ENCODE results near the gene PPP2R2B. TPM values are rescaled to one million over a fixed set of nuclear protein-coding genes. Genes with fewer than 3 reads are reported as not detected.

The PPP2R2B gene
- total RNA-seq, 2 donors from 2014 or later: 6.9 to 12.1 TPM

DNA sequence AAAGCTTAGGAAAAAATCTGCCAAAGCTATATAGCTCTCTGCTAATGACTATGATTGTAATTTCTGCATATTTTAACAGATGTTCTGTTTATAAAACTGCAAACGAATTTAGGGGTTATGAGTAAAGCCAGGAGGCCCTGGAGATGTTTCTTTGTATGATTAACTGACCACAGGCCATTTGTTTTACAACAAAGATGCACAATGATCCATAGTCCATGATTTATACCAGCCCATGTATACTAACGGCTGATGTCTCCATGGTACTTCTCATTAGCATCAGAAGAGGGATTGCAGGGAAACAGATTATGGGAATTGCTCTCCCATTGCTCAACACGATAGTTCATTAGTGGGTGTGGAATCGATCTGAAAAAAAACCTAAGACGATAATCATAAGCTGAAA lies 78.9 kb downstream of the PPP2R2B start:
- no peaks in the 10 kb centered on the region for H3K9me3 ChIP-seq (ENCODE audit: control insufficient read depth, low read length, poor library complexity, severe bottlenecking)
- H3K27ac Mint-ChIP-seq: no peak overlapping the region
- DNase-seq: no peak
- H3K27me3 Mint-ChIP-seq: no peaks in the 10 kb centered on the region
- H3K4me1 Mint-ChIP-seq: peaks cover 13% of the 10 kb centered on the region
- no peaks in the 10 kb centered on the region for H3K36me3 Mint-ChIP-seq (ENCODE audit: low read depth)
- no peak overlapping the region for H3K4me3 Mint-ChIP-seq
- ATAC-seq: no peak

DNA sequence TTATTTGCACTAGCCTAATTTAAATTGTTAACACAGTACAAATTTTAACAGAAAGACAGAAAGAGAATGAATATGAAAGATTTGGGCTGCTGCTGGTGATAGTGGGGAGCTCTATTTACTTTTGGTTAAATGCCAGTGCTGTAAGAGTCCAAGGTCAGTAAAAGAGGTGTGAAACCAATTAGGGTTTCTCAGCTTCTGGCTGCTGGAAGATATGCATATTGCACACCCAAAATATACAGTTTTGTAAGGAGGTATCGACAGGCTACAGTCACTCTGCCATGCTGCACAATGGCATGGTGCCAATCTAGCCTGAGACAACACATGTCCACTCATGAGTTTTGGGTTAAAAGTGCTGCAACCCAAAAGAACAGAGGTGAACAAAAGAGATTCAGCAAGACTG lies 79.3 kb downstream of the PPP2R2B start:
- no peak for ATAC-seq
- H3K36me3 Mint-ChIP-seq (ENCODE audit: low read depth): no peaks in the 10 kb centered on the region
- no peak overlapping the region for H3K27ac Mint-ChIP-seq
- H3K4me3 Mint-ChIP-seq: no peak overlapping the region
- no peak for DNase-seq
- H3K9me3 ChIP-seq (ENCODE audit: control insufficient read depth, low read length, poor library complexity, severe bottlenecking): no peaks in the 10 kb centered on the region
- no peaks in the 10 kb centered on the region for H3K27me3 Mint-ChIP-seq
- peaks cover 15% of the 10 kb centered on the region for H3K4me1 Mint-ChIP-seq

DNA sequence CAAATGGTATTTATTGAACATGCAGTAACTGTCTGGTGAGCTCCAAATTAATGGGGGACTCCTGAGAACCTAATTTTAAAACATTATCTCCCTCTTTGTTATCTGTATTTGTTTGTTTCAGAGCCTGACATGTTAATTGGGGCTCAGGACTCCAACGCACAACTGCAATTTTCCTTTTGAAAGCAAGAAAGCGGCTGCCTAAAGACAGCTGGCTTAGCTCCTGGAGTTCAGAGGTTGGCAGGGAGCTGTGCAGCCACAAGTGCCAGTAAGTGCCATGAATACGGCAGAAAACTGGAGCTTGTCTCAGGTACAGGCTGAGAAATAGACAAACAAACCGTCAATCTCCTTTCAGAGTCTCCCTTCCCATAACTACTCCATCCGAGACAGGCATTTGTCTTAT lies 80.9 kb downstream of the PPP2R2B start:
- no peaks in the 10 kb centered on the region for H3K27me3 Mint-ChIP-seq
- ATAC-seq (no peak), DNase-seq (no peak)
- no peaks in the 10 kb centered on the region for H3K9me3 ChIP-seq (ENCODE audit: control insufficient read depth, low read length, poor library complexity, severe bottlenecking)
- peaks cover 23% of the 10 kb centered on the region for H3K4me1 Mint-ChIP-seq
- no peak overlapping the region for H3K27ac Mint-ChIP-seq
- no peak overlapping the region for H3K4me3 Mint-ChIP-seq
- no peaks in the 10 kb centered on the region for H3K36me3 Mint-ChIP-seq (ENCODE audit: low read depth)

DNA sequence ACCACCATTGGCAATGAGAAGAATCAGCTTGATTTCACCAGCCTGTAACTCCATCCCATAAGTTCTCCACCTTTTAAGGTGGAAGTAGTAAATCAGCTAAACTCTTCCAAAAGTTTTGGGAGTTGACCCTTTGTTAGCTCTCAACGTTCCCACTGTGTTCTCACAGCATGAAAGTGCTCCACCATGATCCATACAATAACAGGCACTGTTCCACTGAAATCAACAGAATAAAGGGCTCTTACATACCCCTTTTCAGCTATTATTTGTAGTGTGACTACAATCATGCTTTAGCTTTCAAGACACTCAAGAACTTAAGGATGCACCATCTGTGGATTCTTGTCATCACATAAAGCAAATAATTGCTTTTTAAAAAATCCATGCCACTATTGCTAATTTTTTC lies 81.6 kb downstream of the PPP2R2B start:
- no peak overlapping the region for H3K4me3 Mint-ChIP-seq
- no peaks in the 10 kb centered on the region for H3K9me3 ChIP-seq (ENCODE audit: control insufficient read depth, low read length, poor library complexity, severe bottlenecking)
- no peaks in the 10 kb centered on the region for H3K36me3 Mint-ChIP-seq (ENCODE audit: low read depth)
- ATAC-seq (no peak), DNase-seq (no peak)
- H3K4me1 Mint-ChIP-seq: peaks cover 26% of the 10 kb centered on the region
- no peaks in the 10 kb centered on the region for H3K27me3 Mint-ChIP-seq
- no peak overlapping the region for H3K27ac Mint-ChIP-seq

DNA sequence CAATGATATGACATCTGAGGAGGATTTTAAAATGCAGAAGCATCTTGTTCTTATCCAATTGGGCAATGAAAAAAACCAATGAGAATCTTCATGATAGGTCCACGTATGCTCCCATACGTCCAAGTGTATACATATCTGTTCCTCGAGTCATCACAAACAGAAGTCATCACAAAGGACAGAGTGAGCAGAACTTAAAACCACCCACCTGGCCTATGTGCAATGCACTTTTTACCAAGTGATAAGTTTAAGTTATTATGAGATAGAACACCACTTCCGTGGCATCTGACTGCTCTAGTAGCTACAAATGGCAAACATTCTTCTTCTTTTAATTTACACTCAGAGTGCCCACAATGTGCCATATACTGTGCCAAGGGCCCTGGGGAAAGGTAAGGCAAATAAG lies 82.4 kb downstream of the PPP2R2B start:
- no peaks in the 10 kb centered on the region for H3K27me3 Mint-ChIP-seq
- no peaks in the 10 kb centered on the region for H3K36me3 Mint-ChIP-seq (ENCODE audit: low read depth)
- DNase-seq (no peak), ATAC-seq (no peak)
- peaks cover 26% of the 10 kb centered on the region for H3K4me1 Mint-ChIP-seq
- H3K27ac Mint-ChIP-seq: no peak overlapping the region
- no peak overlapping the region for H3K4me3 Mint-ChIP-seq
- H3K9me3 ChIP-seq (ENCODE audit: control insufficient read depth, low read length, poor library complexity, severe bottlenecking): no peaks in the 10 kb centered on the region

DNA sequence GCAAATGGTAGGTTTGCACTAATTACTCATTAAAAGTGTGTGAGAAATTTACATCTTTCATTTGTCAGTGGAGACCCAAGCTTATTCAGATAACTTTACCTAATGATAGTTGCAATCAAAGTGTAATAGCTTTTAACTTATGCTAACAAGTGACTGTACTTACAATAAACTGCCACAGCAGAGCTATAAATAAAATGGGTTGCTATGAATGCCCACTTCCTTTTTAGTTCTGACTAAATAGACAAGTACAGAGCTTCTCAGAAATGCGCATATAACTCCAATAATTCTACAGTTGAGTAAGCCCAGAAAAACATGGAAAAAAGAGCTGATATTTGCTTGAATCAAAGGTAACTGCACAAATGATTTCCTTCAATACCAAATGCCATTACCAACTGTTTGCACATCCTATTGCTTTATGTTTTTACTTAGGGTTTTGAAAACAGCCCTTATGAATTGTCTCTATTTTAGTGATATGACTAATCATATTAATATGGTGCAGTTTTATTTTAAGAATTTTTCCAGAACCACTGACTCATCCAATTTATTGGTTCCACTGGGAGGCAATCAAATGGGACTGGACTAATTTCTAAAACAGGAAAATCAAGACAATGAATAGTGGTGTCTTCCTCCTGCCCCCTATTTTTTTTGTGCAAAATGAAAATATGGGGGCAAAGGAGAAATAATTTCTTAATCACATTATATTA lies 84.1 kb downstream of the PPP2R2B start:
- H3K9me3 ChIP-seq (ENCODE audit: control insufficient read depth, low read length, poor library complexity, severe bottlenecking): no peaks in the 10 kb centered on the region
- H3K4me3 Mint-ChIP-seq: no peak overlapping the region
- H3K27ac Mint-ChIP-seq: no peak overlapping the region
- no peaks in the 10 kb centered on the region for H3K36me3 Mint-ChIP-seq (ENCODE audit: low read depth)
- no peak for ATAC-seq
- DNase-seq: no peak
- H3K4me1 Mint-ChIP-seq: peaks cover 24% of the 10 kb centered on the region
- H3K27me3 Mint-ChIP-seq: no peaks in the 10 kb centered on the region

DNA sequence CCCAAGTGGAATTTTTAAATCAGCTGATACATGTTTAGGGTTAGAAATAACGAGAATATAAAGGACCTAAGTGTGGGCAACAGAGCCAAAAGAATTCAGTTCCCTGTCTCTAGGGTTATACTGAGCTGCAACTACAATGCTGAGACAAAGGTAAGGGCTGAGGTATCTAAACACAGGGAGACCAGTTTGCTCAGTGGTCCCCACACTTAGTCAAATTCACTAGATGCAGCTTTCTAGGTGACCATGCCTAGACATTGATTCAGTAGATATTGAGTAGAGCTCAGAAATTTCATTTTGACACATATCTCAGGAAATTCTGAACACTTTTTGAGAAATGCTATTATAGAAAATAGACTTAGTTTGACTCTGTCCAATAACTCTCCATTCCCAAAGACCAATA lies 84.8 kb downstream of the PPP2R2B start:
- no peak overlapping the region for H3K4me3 Mint-ChIP-seq
- H3K9me3 ChIP-seq (ENCODE audit: control insufficient read depth, low read length, poor library complexity, severe bottlenecking): no peaks in the 10 kb centered on the region
- H3K27ac Mint-ChIP-seq: no peak overlapping the region
- H3K4me1 Mint-ChIP-seq: peaks cover 23% of the 10 kb centered on the region
- ATAC-seq (no peak), DNase-seq (no peak)
- H3K36me3 Mint-ChIP-seq (ENCODE audit: low read depth): no peaks in the 10 kb centered on the region
- H3K27me3 Mint-ChIP-seq: no peaks in the 10 kb centered on the region

DNA sequence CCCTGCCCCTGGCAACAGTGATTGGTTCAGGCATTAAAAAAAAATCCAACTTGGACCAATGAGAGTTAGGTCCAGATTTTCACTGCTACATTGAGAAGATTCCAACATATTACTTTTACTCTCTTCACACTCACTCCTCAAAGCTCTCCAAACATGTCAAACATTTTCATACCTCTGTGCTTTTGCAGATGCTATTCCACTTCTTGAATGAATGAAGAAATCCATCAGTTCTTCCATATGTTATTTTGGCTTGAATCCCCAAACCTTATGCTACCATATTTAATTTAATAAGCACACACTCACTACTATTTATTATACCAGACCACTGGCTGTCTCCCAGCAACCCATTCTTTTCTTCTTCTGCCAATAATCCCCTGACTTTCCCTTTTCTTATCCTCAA lies 87.1 kb downstream of the PPP2R2B start:
- H3K4me1 Mint-ChIP-seq: peaks cover 27% of the 10 kb centered on the region
- ATAC-seq: no peak
- no peaks in the 10 kb centered on the region for H3K9me3 ChIP-seq (ENCODE audit: control insufficient read depth, low read length, poor library complexity, severe bottlenecking)
- H3K36me3 Mint-ChIP-seq (ENCODE audit: low read depth): no peaks in the 10 kb centered on the region
- H3K27ac Mint-ChIP-seq: no peak overlapping the region
- no peak for DNase-seq
- H3K27me3 Mint-ChIP-seq: no peaks in the 10 kb centered on the region
- no peak overlapping the region for H3K4me3 Mint-ChIP-seq

DNA sequence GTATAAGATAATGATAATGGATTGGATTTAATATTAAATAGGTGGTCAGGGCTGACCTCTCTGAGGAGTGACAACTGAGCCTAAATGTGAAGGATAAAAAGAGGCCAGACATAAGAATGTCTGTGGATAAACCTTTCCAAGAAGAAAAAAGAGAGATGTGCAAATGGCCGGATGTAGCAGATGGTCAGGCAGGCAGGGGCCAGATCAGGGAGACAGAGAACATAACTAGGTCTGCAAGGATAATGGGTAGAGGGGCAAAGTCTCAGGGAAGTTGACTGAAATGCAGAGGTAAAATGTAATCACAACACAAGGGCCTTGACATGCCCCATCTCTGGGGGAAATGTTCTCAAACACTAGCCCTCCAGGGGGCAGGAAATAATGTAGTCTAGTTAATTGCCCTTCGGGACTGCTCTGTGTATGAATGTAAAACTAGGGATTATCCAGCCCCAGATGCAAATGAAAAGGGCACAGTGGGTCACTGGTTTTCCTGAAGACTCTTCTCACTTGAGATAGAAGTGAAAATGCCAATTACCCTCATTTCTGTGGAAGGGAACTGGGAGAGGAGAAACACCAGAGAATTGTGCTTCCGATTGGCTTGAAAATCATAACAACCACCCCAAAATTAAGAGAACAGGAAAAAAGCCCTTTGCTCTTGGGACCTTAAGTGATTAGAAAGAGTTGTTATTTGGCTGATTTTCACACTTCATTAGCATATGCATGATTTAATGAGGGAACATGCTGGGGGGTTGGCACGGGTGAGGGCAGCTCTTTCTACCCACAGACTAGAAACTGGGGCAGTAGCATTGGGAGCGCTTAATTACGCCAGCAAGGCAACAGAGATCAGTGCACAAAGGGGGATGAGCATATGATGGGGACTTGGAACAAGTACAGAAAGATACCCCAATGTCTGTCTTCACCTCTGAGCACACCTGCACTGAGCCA lies 88.6 kb downstream of the PPP2R2B start:
- H3K9me3 ChIP-seq (ENCODE audit: control insufficient read depth, low read length, poor library complexity, severe bottlenecking): no peaks in the 10 kb centered on the region
- no peak overlapping the region for H3K4me3 Mint-ChIP-seq
- H3K4me1 Mint-ChIP-seq: peaks cover 23% of the 10 kb centered on the region
- no peak overlapping the region for H3K27ac Mint-ChIP-seq
- H3K27me3 Mint-ChIP-seq: no peaks in the 10 kb centered on the region
- no peak for DNase-seq
- ATAC-seq: no peak
- no peaks in the 10 kb centered on the region for H3K36me3 Mint-ChIP-seq (ENCODE audit: low read depth)

DNA sequence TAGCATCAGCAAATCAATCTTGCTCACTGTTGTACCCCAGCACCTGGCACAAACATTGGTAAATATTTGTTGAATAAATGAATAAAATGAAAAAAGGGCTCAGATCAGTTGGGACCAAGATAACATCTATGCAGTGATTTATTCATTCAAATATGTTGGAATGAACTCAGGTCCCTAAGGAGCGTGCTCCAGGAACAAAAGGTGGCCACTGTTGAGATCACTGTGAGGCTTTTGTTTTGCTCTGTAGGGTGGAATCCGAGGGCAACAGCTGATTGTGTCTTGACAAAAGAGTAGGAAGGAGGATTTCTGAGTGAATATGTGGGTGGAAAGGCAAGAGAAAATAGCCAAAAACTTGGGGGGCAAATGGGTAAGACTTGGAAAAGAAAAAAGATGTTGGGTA lies 89.7 kb downstream of the PPP2R2B start:
- H3K9me3 ChIP-seq (ENCODE audit: control insufficient read depth, low read length, poor library complexity, severe bottlenecking): no peaks in the 10 kb centered on the region
- ATAC-seq (no peak), DNase-seq (no peak)
- H3K36me3 Mint-ChIP-seq (ENCODE audit: low read depth): no peaks in the 10 kb centered on the region
- H3K4me3 Mint-ChIP-seq: no peak overlapping the region
- H3K27ac Mint-ChIP-seq: no peak overlapping the region
- no peaks in the 10 kb centered on the region for H3K27me3 Mint-ChIP-seq
- peaks cover 18% of the 10 kb centered on the region for H3K4me1 Mint-ChIP-seq

DNA sequence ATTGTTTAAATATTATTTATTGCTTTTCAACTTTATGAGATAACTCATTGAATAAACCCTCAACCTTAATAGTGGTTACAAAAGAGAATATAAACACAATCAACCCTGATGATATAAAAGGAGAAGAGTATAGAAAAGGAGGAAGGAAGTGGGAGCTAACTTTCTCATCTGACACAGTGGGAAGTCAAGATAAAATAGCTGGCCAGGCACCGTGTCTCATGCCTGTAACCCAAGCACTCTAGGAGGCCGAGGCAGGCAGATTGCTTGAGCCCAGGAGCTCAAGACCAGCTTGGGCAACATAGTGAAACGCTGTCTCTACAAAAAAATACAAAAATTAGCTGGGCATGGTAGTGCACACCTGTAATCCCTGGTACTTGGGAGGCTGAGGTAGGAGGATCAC lies 93.5 kb downstream of the PPP2R2B start:
- no peak overlapping the region for H3K4me3 Mint-ChIP-seq
- DNase-seq (no peak), ATAC-seq (no peak)
- peaks cover 10% of the 10 kb centered on the region for H3K4me1 Mint-ChIP-seq
- H3K27ac Mint-ChIP-seq: no peak overlapping the region
- H3K36me3 Mint-ChIP-seq (ENCODE audit: low read depth): peaks cover 2% of the 10 kb centered on the region
- H3K27me3 Mint-ChIP-seq: no peaks in the 10 kb centered on the region
- H3K9me3 ChIP-seq (ENCODE audit: control insufficient read depth, low read length, poor library complexity, severe bottlenecking): no peaks in the 10 kb centered on the region

DNA sequence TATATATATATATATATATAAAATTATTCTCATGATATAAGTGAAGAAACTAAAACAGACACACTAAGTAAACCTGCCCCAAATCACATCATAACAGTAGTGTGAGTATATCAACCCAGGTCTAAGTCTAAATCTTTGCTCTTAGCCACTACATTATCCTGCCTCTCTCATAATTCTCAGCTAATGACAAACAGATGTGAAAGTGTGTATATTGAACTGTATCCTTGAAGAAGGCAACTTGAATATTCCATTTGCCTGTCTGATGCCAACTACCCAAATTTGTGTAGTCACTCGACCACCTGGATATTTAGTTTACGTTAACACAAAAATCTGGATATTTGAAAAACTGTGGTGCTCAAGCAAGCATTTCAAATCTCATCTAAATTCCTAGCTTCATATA lies 97.4 kb downstream of the PPP2R2B start:
- H3K27me3 Mint-ChIP-seq: no peaks in the 10 kb centered on the region
- ATAC-seq: no peak

DNA sequence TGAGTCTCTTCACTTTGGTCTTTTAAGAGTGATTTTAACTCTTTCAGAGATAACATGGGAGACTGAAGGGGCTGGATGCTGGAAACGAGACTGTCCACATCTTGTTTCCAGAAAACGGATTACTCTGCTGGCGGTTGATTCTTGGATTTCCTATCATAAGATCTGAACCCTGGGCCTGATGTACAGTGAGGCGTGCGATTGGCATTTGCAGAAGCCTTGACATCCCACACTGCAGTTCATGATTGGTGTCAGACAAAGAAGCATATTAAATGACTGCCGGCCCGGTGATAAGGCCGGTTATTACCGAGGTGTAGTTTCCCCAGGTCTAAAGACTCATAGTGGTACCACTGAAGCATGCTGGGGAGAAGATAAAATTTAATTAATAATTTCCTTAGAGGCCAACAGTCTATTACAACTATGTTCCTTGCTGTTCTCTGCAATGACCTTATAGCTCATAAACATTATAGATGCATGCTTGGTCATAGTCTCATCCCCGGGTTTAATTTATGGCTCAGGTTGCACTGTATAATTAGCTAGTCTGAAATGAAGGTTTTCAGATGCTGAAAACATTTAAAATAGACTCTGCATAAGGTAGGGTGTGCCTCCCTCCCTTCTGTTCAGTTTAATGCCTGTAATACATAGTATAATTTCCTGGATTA lies 99.2 kb downstream of the PPP2R2B start:
- no peak for ATAC-seq
- no peak for DNase-seq
- Mint-ChIP-seq H3K4me1 (no peaks in the 10 kb centered on the region), H3K36me3 (ENCODE audit: low read depth) (peaks cover 2% of the 10 kb centered on the region), H3K4me3 (no peak overlapping the region), H3K27ac (no peak overlapping the region), H3K27me3 (no peaks in the 10 kb centered on the region)
- H3K9me3 ChIP-seq (ENCODE audit: control insufficient read depth, low read length, poor library complexity, severe bottlenecking): no peaks in the 10 kb centered on the region

More for the DNA sequence above, 97.4 kb downstream of the PPP2R2B start:
- H3K9me3 ChIP-seq (ENCODE audit: control insufficient read depth, low read length, poor library complexity, severe bottlenecking): no peaks in the 10 kb centered on the region
- no peak for DNase-seq
- Mint-ChIP-seq H3K27ac (no peak overlapping the region), H3K36me3 (ENCODE audit: low read depth) (peaks cover 2% of the 10 kb centered on the region), H3K4me1 (peaks cover 2% of the 10 kb centered on the region), H3K4me3 (no peak overlapping the region)
